Measurements from ENCODE around the gene CPN2. TPM values are rescaled to one million over a fixed set of nuclear protein-coding genes. Genes with fewer than 3 reads are reported as not detected.

Gene CPN2
- total and polyA plus RNA-seq, 2 donors (not counting 3 experiments of a cell fraction or from before 2014, with no cell fraction given): not detected

- POLR2A ChIA-PET: no interaction called here
- no TSS peak for BruUV-seq (replicated peaks)
- no peaks in the 10 kb centered on the region for H3K36me3 ChIP-seq (ENCODE audit: control insufficient read depth in 2 of 2, extremely low read depth in 1 of 2, insufficient read depth in 2 of 2, low read length in 2 of 2)
- dilution Hi-C loops (cut with MboI; ENCODE audit: extremely low pct_ligation_motif_present, low sequenced_read_pairs): no loop called here
- no peak overlapping the region for H3K4me3 ChIP-seq (replicated peaks in 1 of 3; ENCODE audit: insufficient read depth in 1 of 3, low read depth in 1 of 3, low read length in 3 of 3)
- H3K9ac ChIP-seq (replicated peaks; ENCODE audit: extremely low read depth, insufficient read depth, low read length): no peak overlapping the region
- TF ChIP-seq JUN (IDR thresholded peaks at IDR 0.05; ENCODE audit: borderline replicate concordance, insufficient read depth, insufficient read length, low read depth) (no peak), EZH2 (IDR thresholded peaks at IDR 0.05; ENCODE audit: borderline replicate concordance, low read depth, low read length, severe bottlenecking) (no peak), MYC (IDR thresholded peaks at IDR 0.05; ENCODE audit: low read depth, low read length) (no peak), FOS (IDR thresholded peaks at IDR 0.05; ENCODE audit: borderline replicate concordance, insufficient read depth, low read length) (no peak)
- H3K4me2 ChIP-seq (ENCODE audit: insufficient read depth, low read length): no peak overlapping the region
- H3K4me1 ChIP-seq (ENCODE audit: control insufficient read depth, extremely low read depth, insufficient read depth, low read length): no peaks in the 10 kb centered on the region
- H3K9me3 ChIP-seq (replicated peaks; ENCODE audit: control insufficient read depth, insufficient read depth, low read length): no peaks in the 10 kb centered on the region
- no peaks in the 10 kb centered on the region for H4K20me1 ChIP-seq (replicated peaks; ENCODE audit: control insufficient read depth, extremely low read depth, insufficient read depth, low read length)
- H3K79me2 ChIP-seq (ENCODE audit: control insufficient read depth, insufficient read depth, low read length): no peaks in the 10 kb centered on the region
- CTCF ChIA-PET: interaction anchor here (0.8 to 2.2 kb wide), 4 partner anchors 8 to 660 kb away, joined by 3 to 8 read pairs (median 5); no protein-coding TSS in a partner anchor
- intact Hi-C loops (cut with micrococcal nuclease): no loop called here
- H3K27me3 ChIP-seq (ENCODE audit: control insufficient read depth in 2 of 2, insufficient read depth in 2 of 2, low read length in 2 of 2): peaks cover 0 to 2% of the 10 kb centered on the region in 2 experiments
- H3K27ac ChIP-seq (ENCODE audit: insufficient read depth, low read depth, low read length): no peak overlapping the region
- H3K9me1 ChIP-seq (replicated peaks; ENCODE audit: control insufficient read depth, extremely low read depth, insufficient read depth, low read length): no peaks in the 10 kb centered on the region
- DNase-seq (ENCODE audit: low read depth, low spot score) (no peak), FAIRE-seq (no peak)
- H2AFZ ChIP-seq (ENCODE audit: low read depth, low read length): no peak overlapping the region
Measured at GRCh38 chr3:194325424-194326153, 25.5 kb downstream of the CPN2 start.

GRCh38 chr3:194324823-194325327 lies 26.3 kb downstream of the CPN2 start:
- H2AFZ ChIP-seq (ENCODE audit: low read depth, low read length): no peak overlapping the region
- no peaks in the 10 kb centered on the region for H4K20me1 ChIP-seq (replicated peaks; ENCODE audit: control insufficient read depth, extremely low read depth, insufficient read depth, low read length)
- CTCF ChIA-PET: interaction anchor here (1.1 to 2.2 kb wide), 4 partner anchors 9 to 544 kb away, joined by 3 to 8 read pairs (median 6); no protein-coding TSS in a partner anchor
- intact Hi-C loops (cut with micrococcal nuclease): no loop called here
- H3K9ac ChIP-seq (replicated peaks; ENCODE audit: extremely low read depth, insufficient read depth, low read length): no peak overlapping the region
- no peak overlapping the region for H3K4me3 ChIP-seq (replicated peaks in 1 of 3; ENCODE audit: insufficient read depth in 1 of 3, low read depth in 1 of 3, low read length in 3 of 3)
- H3K4me2 ChIP-seq (ENCODE audit: insufficient read depth, low read length): no peak overlapping the region
- DNase-seq (ENCODE audit: low read depth, low spot score) (no peak), FAIRE-seq (no peak)
- no peaks in the 10 kb centered on the region for H3K4me1 ChIP-seq (ENCODE audit: control insufficient read depth, extremely low read depth, insufficient read depth, low read length)
- H3K27me3 ChIP-seq (ENCODE audit: control insufficient read depth in 2 of 2, insufficient read depth in 2 of 2, low read length in 2 of 2): no peaks in the 10 kb centered on the region
- BruUV-seq (replicated peaks): no TSS peak
- H3K36me3 ChIP-seq (ENCODE audit: control insufficient read depth in 2 of 2, extremely low read depth in 1 of 2, insufficient read depth in 2 of 2, low read length in 2 of 2): no peaks in the 10 kb centered on the region
- no peaks in the 10 kb centered on the region for H3K9me1 ChIP-seq (replicated peaks; ENCODE audit: control insufficient read depth, extremely low read depth, insufficient read depth, low read length)
- POLR2A ChIA-PET: no interaction called here
- no peaks in the 10 kb centered on the region for H3K79me2 ChIP-seq (ENCODE audit: control insufficient read depth, insufficient read depth, low read length)
- H3K9me3 ChIP-seq (replicated peaks; ENCODE audit: control insufficient read depth, insufficient read depth, low read length): no peaks in the 10 kb centered on the region
- no peak overlapping the region for H3K27ac ChIP-seq (ENCODE audit: insufficient read depth, low read depth, low read length)
- TF ChIP-seq POLR2AphosphoS5 (IDR thresholded peaks at IDR 0.05; ENCODE audit: insufficient read depth, low read depth, low read length) (no peak), FOS (IDR thresholded peaks at IDR 0.05; ENCODE audit: borderline replicate concordance, insufficient read depth, low read length) (no peak), CTCF (IDR thresholded peaks at IDR 0.05; ENCODE audit: extremely low read depth in 1 of 2, insufficient read depth in 1 of 2, low read depth in 1 of 2, low read length in 2 of 2) (no peak)
- dilution Hi-C loops (cut with MboI; ENCODE audit: extremely low pct_ligation_motif_present, low sequenced_read_pairs): loop anchor here (25.0 kb wide), 1 partner anchor 563 kb away; no protein-coding TSS in a partner anchor

All from endothelial cell of umbilical vein (primary cell).